H1 (cell line): ENCODE data around the gene CDK16. TPM values are rescaled to one million over a fixed set of nuclear protein-coding genes. Genes with fewer than 3 reads are reported as not detected.

Source experiments
- CTCF ChIA-PET: fragments of 300-600 bp; sonication (Branson Sonifier 250); formaldehyde crosslinking; loops from one replicate; lab custom pipeline; 2021; ENCODE audit not compliant: partially characterized antibody; lab: Charles Lee
- POLR2A ChIA-PET: fragments of 300-600 bp; sonication (Branson Sonifier 250); formaldehyde crosslinking; loops from one replicate; lab custom pipeline; 2021; ENCODE audit warnings: inconsistent platforms; ENCODE audit not compliant: partially characterized antibody; lab: Charles Lee
- DNase-seq, 2 experiments: peaks; one replicate each; pipeline versions ENCODE4 v3.0.0 to v3.0.0-alpha.2; 2010 to 2022; ENCODE audit warnings: low spot score in 2 of 2, low read depth in 1 of 2, mixed read lengths in 1 of 2
- FAIRE-seq: peaks from 2 replicates; lab custom pipeline; 2011; peaks lifted over from hg19 to GRCh38; lab: Jason Lieb, UNC
- H2AFZ ChIP-seq: 2 replicates; pipeline ENCODE4 v1.8.1; 2012; ENCODE audit warnings: low read length, inconsistent platforms
- H2AK5ac ChIP-seq: 2 replicates; pipeline ENCODE4 v1.6.1; 2013; ENCODE audit warnings: low read depth, low read length
- H2BK120ac ChIP-seq: replicated peaks from 2 replicates; pipeline ENCODE3; 2013; ENCODE audit warnings: low read depth, low read length, inconsistent platforms
- H2BK12ac ChIP-seq: 2 replicates; pipeline ENCODE4 v1.6.1; 2013; ENCODE audit warnings: low read depth, low read length
- H2BK15ac ChIP-seq: 2 replicates; pipeline ENCODE4 v1.6.1; 2013; ENCODE audit warnings: low read length
- H2BK20ac ChIP-seq: 2 replicates; pipeline ENCODE4 v1.6.1; 2013; ENCODE audit warnings: low read length
- H2BK5ac ChIP-seq: 2 replicates; pipeline ENCODE4 v1.6.1; 2013; ENCODE audit warnings: low read depth, low read length
- H3K14ac ChIP-seq: 2 replicates; pipeline ENCODE4 v1.6.1; 2013; ENCODE audit warnings: inconsistent platforms; ENCODE audit not compliant: insufficient read length
- H3K18ac ChIP-seq: 2 replicates; pipeline ENCODE4 v1.6.1; 2013; ENCODE audit warnings: low read length; ENCODE audit errors: extremely low read depth
- H3K23ac ChIP-seq: 2 replicates; pipeline ENCODE4 v1.6.1; 2013; ENCODE audit warnings: inconsistent platforms; ENCODE audit not compliant: insufficient read length
- H3K23me2 ChIP-seq: 2 replicates; pipeline ENCODE4 v1.6.1; 2013; ENCODE audit warnings: low read depth, low read length
- H3K27ac ChIP-seq: 2 replicates; pipeline ENCODE4 v1.6.1; 2011; ENCODE audit warnings: low read depth, low read length, inconsistent platforms
- H3K27me3 ChIP-seq, 4 experiments: replicated peaks in 1 of 4; 1 replicate in 1 of 4; 2 replicates in 3 of 4; pipeline versions ENCODE4 v1.6.1 to v1.8.1; 2011 to 2013; ENCODE audit warnings: low read length in 3 of 4, mild to moderate bottlenecking in 3 of 4, inconsistent platforms in 2 of 4, mixed read lengths in 2 of 4, moderate library complexity in 1 of 4; ENCODE audit not compliant: control insufficient read depth in 3 of 4, insufficient read depth in 3 of 4; ENCODE audit errors: extremely low read depth in 1 of 4
- H3K36me3 ChIP-seq, 4 experiments: 2 replicates each; pipeline versions ENCODE4 v1.6.1 to v1.8.1; 2011 to 2013; ENCODE audit warnings: mild to moderate bottlenecking in 4 of 4, low read length in 3 of 4, moderate library complexity in 2 of 4, control low read depth in 1 of 4, inconsistent platforms in 1 of 4; ENCODE audit not compliant: insufficient read depth in 4 of 4, control insufficient read depth in 2 of 4
- H3K4ac ChIP-seq: replicated peaks from 2 replicates; pipeline ENCODE3; 2013; ENCODE audit warnings: low read length, low read depth, mixed read lengths, inconsistent platforms; ENCODE audit not compliant: insufficient read length
- H3K4me1 ChIP-seq, 4 experiments: replicated peaks in 1 of 4; 1 replicate in 1 of 4; 2 replicates in 3 of 4; pipeline versions ENCODE4 v1.6.1 to v1.8.1; 2011 to 2013; ENCODE audit warnings: low read length in 3 of 4, inconsistent platforms in 2 of 4, mixed read lengths in 1 of 4; ENCODE audit not compliant: insufficient read depth in 4 of 4, control insufficient read depth in 3 of 4
- H3K4me2 ChIP-seq, 2 experiments: 2 replicates each; pipeline versions ENCODE4 v1.6.1 to v1.8.1; 2011 to 2013; ENCODE audit warnings: low read depth in 2 of 2, low read length in 2 of 2, control low read depth in 1 of 2, inconsistent platforms in 1 of 2, mild to moderate bottlenecking in 1 of 2; ENCODE audit not compliant: insufficient read depth in 1 of 2
- H3K4me3 ChIP-seq, 4 experiments: fragments of 200-600, 300-600 bp in 1 of 4; sonication (generic), shearing (Covaris generic), sonication (Bioruptor Twin) in 1 of 4; 2 replicates each; pipeline versions ENCODE4 v1.5.1 to v1.8.1; 2011 to 2016; ENCODE audit warnings: low read length in 4 of 4, low read depth in 3 of 4, control low read depth in 2 of 4, inconsistent platforms in 2 of 4, mild to moderate bottlenecking in 2 of 4, mixed read lengths in 1 of 4, moderate library complexity in 1 of 4; ENCODE audit not compliant: insufficient read depth in 2 of 4; ENCODE audit errors: extremely low read depth in 1 of 4
- H3K56ac ChIP-seq: replicated peaks from 2 replicates; pipeline ENCODE3; 2013; ENCODE audit warnings: low read depth, mild to moderate bottlenecking, mixed read lengths, low read length, inconsistent platforms; ENCODE audit not compliant: insufficient read length
- H3K79me1 ChIP-seq: 2 replicates; pipeline ENCODE4 v1.6.1; 2013; ENCODE audit warnings: low read depth, low read length, control low read depth
- H3K79me2 ChIP-seq, 2 experiments: 2 replicates each; pipeline versions ENCODE4 v1.6.1 to v1.8.1; 2012 to 2013; ENCODE audit warnings: low read length in 2 of 2, mild to moderate bottlenecking in 2 of 2, inconsistent platforms in 1 of 2; ENCODE audit not compliant: insufficient read depth in 2 of 2, control insufficient read depth in 1 of 2
- H3K9ac ChIP-seq, 4 experiments: replicated peaks in 1 of 4; 1 replicate in 1 of 4; 2 replicates in 3 of 4; pipeline versions ENCODE4 v1.6.1 to v1.8.1; 2011 to 2013; ENCODE audit warnings: low read depth in 3 of 4, low read length in 3 of 4, control low read depth in 2 of 4, mild to moderate bottlenecking in 2 of 4, moderate library complexity in 2 of 4, inconsistent platforms in 1 of 4; ENCODE audit errors: extremely low read depth in 1 of 4
- H3K9me3 ChIP-seq, 2 experiments: 2 replicates each; pipeline versions ENCODE4 v1.6.1 to v1.8.1; 2012 to 2013; ENCODE audit warnings: mild to moderate bottlenecking in 2 of 2, moderate library complexity in 2 of 2, control low read depth in 1 of 2, inconsistent platforms in 1 of 2, low read depth in 1 of 2, low read length in 1 of 2, mixed read lengths in 1 of 2; ENCODE audit not compliant: insufficient read depth in 2 of 2
- H4K20me1 ChIP-seq, 2 experiments: replicated peaks in 1 of 2; 2 replicates each; pipeline versions ENCODE3 to v1.8.1; 2011 to 2013; ENCODE audit warnings: inconsistent platforms in 2 of 2, low read length in 2 of 2, mild to moderate bottlenecking in 1 of 2; ENCODE audit not compliant: insufficient read depth in 2 of 2, control insufficient read depth in 1 of 2
- H4K5ac ChIP-seq: 2 replicates; pipeline ENCODE4 v1.6.1; 2013; ENCODE audit warnings: low read length, low read depth, mixed read lengths, inconsistent platforms; ENCODE audit not compliant: insufficient read length
- H4K8ac ChIP-seq: 2 replicates; pipeline ENCODE4 v1.8.0; 2013; ENCODE audit warnings: mild to moderate bottlenecking, moderate library complexity, low read length, inconsistent platforms; ENCODE audit not compliant: insufficient read depth; ENCODE audit errors: extremely low read depth
- H4K91ac ChIP-seq: replicated peaks from 2 replicates; pipeline ENCODE3; 2013; ENCODE audit warnings: low read length, mixed read lengths, inconsistent platforms; ENCODE audit not compliant: insufficient read length
- MAFK ChIP-seq: IDR thresholded peaks from 2 replicates; pipeline ENCODE4 v1.6.1; 2012; ENCODE audit warnings: low read depth, mild to moderate bottlenecking, improper control_type of control experiment, low read length
- SIX5 ChIP-seq: IDR thresholded peaks from 2 replicates; pipeline ENCODE4 v1.6.1; 2011; ENCODE audit warnings: mild to moderate bottlenecking, low read depth, low read length
- SP2 ChIP-seq: IDR thresholded peaks from 2 replicates; pipeline ENCODE4 v1.6.1; 2012; ENCODE audit warnings: mild to moderate bottlenecking, low read length, inconsistent platforms
- YY1 ChIP-seq: IDR thresholded peaks from 2 replicates; pipeline ENCODE4 v1.6.1; 2011; ENCODE audit warnings: low read depth, mild to moderate bottlenecking, low read length
- WGBS, 2 experiments: shearing (Covaris generic) in 1 of 2; methylation state at CpG; one replicate each; pipeline versions ENCODE4 v1.1.6 to v1.1.7; 2013 to 2015; ENCODE audit warnings: low lambda C conversion rate in 2 of 2, mixed read lengths in 2 of 2, inconsistent platforms in 1 of 2, low coverage in 1 of 2, missing lambda C conversion rate in 1 of 2; ENCODE audit not compliant: insufficient replicate concordance in 2 of 2, insufficient coverage in 1 of 2, insufficient read length in 1 of 2; ENCODE audit errors: extremely low coverage in 1 of 2, missing lambda C conversion rate in 1 of 2; 5-methylcytosine and 5-hydroxymethylcytosine counted together
- polyA plus RNA-seq, 7 experiments: library from polyadenylated mRNA; depleted of rRNA in 3 of 7; stranded (reverse) in 5 of 7; unstranded in 2 of 7; fragments of >200 nt in 5 of 7; fragments of 200-250 nt in 2 of 7; gene quantifications; 1 replicate in 5 of 7; 2 replicates in 1 of 7; 4 replicates in 1 of 7; pipeline versions ENCODE4 v1.2.1 to v1.2.3, GENCODE V29; 2011 to 2013; ENCODE audit warnings: missing spikeins in 2 of 7, mixed read lengths in 2 of 7
- total RNA-seq: library from RNA; stranded (reverse); fragmentation: NEBNext Ultra II Directional; extraction: Animal tissue kit (Norgen Biotek cat#: 25700); gene quantifications from 2 replicates; pipeline ENCODE4 v1.2.1, GENCODE V29; 2021

Gene CDK16
- total and polyA plus RNA-seq, 2 of the 8 experiments (the other 6 are each of a cell fraction or from before 2014, with no cell fraction given): 124 to 204 TPM

- Histone ChIP-seq H3K79me1 (no peaks in the 10 kb centered on the region), H2AK5ac (no peak overlapping the region), H4K5ac (no peak overlapping the region), H2BK5ac (no peak overlapping the region), H3K4me3 (no peak overlapping the region), H3K23me2 (peaks cover 4% of the 10 kb centered on the region; the same call in 1 of the 2 replicates), H3K27me3 (no peaks in the 10 kb centered on the region), H3K79me2 (peaks cover 4 to 12% of the 10 kb centered on the region in 2 experiments), H4K91ac (no peak overlapping the region), H2BK15ac (no peak overlapping the region), H3K9me3 (no peaks in the 10 kb centered on the region), H3K23ac (no peak overlapping the region), H3K56ac (no peak overlapping the region), H3K36me3 (peaks cover 31 to 66% (median 51%) of the 10 kb centered on the region in 4 experiments), H3K4me2 (no peak overlapping the region), H4K8ac (no peak overlapping the region), H3K4me1 (peaks cover 0 to 4% (median under 1%) of the 10 kb centered on the region in 4 experiments; a peak in 5 of 7 replicates), H3K18ac (no peak overlapping the region), H2BK12ac (no peak overlapping the region), H3K4ac (no peak overlapping the region), H4K20me1 (peaks cover 4 to 15% of the 10 kb centered on the region in 2 experiments), H3K9ac (no peak overlapping the region), H3K27ac (no peak overlapping the region), H2AFZ (no peak overlapping the region), H2BK20ac (no peak overlapping the region), H2BK120ac (no peak overlapping the region), H3K14ac (no peak overlapping the region)
- no peak for DNase-seq
- TF ChIP-seq SP2 (no peak), SIX5 (no peak), YY1 (no peak), MAFK (no peak)
- WGBS, 2 experiments: 89% methylated on average over 11 of the region's 20 CpGs; no CpG with 5 or more reads in 1 of the 2 experiments
- CTCF ChIA-PET: no interaction called here
- POLR2A ChIA-PET: interaction anchor here (1.0 to 6.1 kb wide), 7 partner anchors 10 to 70 kb away, joined by 3 to 63 read pairs (median 4); partner anchors contain the start of genes NDUFB11 and RBM10
- no peak for FAIRE-seq
Observed at GRCh38 chrX:47214435-47215077, 3.9 kb upstream of the CDK16 start.
